ENCODE measurements around the gene GPR161.
"Not testable (repeated sequence)": the region's sequence is repeated elsewhere in the genome, so short reads cannot be mapped to it uniquely, and the experiment has no call there.

Gene GPR161

DNA sequence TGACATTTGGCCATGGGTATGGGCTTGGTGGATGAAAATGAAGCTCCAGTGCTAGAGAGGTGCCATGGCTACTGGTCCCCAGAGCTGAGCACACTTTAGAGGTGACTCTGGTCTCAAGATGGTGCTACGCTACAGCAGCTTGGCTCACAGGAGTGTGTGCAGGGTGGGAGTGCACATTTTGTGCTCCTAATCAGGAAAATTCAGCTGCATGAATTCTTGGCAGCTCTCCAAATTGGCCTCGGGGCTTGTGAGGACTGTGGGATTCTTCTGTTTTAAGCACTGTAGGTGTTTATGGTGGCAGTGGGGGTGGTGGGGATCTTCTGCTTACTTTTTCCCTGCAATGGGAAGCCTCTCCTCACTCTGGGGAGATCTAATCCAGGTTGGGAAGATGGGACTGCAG lies 24.7 kb upstream of the GPR161 start:
- TF ChIP-seq POLR2A (IDR thresholded peaks at IDR 0.05; ENCODE audit: low read depth, low read length) = no peak
- FAIRE-seq (no peak), DNase-seq (ENCODE audit: insufficient read length, low spot score) (no peak)

DNA sequence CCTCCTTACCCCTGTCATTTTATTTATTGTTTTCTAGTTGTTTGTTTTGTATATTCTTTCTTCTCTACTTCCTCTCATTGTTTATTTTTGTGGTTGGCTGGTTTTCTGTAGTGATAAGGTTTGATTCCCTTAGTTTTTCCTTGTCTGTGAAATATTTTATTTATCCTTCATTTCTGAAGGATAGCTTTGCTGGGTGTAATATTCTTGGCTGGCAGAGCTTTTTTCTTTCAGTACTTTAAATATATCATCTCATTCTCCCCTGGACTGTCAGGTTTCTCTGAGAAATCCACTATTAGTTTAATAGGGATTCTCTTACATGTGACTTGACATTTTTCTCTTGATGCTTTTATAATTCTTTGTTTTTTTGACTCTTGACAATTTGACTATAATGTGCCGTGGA lies 23.2 kb upstream of the GPR161 start:
- no peak for TF ChIP-seq POLR2A (IDR thresholded peaks at IDR 0.05; ENCODE audit: low read depth, low read length)
- DNase-seq (ENCODE audit: insufficient read length, low spot score) (no peak), FAIRE-seq (no peak)

DNA sequence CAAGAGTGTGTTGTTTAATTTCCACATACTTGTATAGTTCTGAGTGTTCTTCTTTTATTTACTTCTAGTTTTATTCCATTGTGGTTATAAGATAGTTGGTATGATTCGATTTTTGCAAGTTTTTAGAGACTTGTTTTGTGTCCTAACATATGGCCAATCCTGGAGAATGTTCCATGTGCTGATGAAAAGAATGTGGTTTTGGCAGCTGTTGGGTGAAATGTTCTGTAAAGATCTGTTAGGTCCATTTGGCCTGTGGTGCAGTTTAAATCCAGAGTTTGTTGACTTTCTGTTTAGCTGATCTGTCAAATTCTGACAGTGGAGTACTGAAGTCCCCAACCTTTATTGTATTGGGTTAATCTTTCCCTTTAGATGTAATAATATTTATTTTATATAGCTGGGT lies 22.5 kb upstream of the GPR161 start:
- TF ChIP-seq POLR2A (IDR thresholded peaks at IDR 0.05; ENCODE audit: low read depth, low read length) = no peak
- FAIRE-seq (no peak), DNase-seq (ENCODE audit: insufficient read length, low spot score) (no peak)

DNA sequence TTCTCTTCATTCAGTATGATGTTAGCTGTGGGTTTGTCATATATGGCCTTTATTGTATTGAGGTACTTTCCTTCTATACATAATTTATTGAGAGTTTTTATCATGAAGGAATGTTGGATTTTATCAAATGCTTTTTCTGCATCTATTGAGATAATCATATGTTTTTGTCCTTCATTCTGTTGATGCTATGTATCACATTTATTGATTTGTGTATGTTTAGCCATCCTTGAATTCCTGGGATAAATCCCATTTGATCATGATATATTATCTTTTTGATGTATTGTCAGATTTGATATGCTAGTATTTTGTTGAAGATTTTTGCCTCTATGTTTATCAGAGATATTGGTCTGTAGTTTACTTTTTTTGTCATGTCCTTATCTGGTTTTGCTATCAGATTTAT lies 20.9 kb upstream of the GPR161 start:
- no peak for TF ChIP-seq POLR2A (IDR thresholded peaks at IDR 0.05; ENCODE audit: low read depth, low read length)
- no peak for DNase-seq (ENCODE audit: insufficient read length, low spot score)
- FAIRE-seq = no peak

DNA sequence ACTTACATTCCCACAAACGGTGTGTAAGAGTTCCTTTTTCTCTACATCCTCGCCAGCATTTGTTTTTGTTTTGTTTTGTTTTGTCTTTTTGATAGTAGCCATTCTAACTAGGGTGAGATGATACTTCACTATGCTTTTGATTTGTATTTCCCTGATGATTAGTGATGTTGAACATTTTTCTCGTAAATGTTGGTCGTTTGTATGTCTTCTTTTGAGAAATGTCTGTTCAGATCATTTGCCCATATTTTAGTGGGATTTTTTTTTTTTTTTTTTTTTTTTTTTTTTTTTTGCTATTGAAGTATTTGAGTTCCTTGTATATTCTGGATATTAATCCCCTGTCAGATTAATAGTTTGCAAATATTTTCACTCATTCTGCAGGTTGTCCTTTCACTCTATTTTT lies 19.2 kb upstream of the GPR161 start:
- FAIRE-seq (no peak), DNase-seq (ENCODE audit: insufficient read length, low spot score) (no peak)

DNA sequence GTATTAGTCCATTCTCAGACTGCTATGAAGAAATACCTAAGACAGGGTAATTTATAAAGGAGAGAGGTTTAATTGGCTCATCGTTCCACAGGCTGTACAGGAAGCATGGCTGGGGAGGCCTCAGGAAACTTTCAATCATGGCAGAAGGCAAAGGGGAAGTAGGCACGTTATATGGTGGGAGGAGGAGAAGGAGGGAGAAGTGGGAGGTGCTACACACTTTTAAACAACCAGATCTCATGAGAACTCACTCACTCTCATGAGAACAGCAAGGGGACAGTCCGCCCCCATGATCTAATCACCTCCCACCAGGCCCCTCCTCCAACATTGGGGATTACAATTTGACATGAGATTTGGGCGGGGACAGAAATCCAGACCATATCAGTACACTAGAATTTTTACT lies 18.0 kb upstream of the GPR161 start:
- not testable (repeated sequence) for DNase-seq (ENCODE audit: insufficient read length, low spot score); FAIRE-seq

More for the DNA sequence above, 19.2 kb upstream of the GPR161 start:
- no peak for TF ChIP-seq POLR2A (IDR thresholded peaks at IDR 0.05; ENCODE audit: low read depth, low read length)

DNA sequence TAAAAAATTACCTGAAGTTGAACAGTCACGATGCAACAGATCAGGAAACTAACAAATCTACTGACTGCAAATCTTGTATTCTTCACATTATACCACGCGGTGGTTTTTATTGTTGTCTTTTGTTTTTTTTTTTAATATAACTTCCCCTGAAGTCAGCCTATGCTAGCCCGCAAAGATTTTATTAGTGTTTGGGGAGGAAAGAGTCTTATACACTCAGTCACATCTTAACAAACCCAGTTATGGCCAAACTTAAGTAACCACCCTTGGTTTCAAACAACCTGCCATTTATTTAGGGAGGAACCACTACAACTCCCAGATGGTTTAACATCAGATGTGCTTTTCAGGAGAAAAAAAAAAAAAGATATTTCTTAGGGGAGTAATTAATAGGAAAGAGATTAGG lies 15.2 kb upstream of the GPR161 start:
- no peak for DNase-seq (ENCODE audit: insufficient read length, low spot score)
- no peak for TF ChIP-seq POLR2A (IDR thresholded peaks at IDR 0.05; ENCODE audit: low read depth, low read length)
- FAIRE-seq = no peak

DNA sequence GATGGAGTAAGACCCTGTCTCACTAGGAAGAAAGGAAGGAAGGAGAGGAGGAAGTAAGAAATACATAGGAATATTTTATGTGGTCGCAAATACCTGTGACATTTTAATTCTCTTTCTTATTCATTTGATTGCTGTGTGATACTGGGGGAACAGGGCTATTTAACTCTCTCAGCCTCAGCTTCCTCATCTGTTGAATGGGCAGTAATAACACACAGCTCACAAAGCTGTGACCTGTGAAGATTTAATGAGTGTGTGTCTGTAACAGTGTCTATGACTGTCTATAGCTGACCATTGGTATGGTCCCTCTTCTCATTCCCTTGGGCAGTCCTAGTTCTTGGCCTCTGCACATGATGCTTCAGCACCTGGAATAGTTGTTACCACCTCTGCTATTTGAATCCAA lies 13.6 kb upstream of the GPR161 start:
- TF ChIP-seq POLR2A (IDR thresholded peaks at IDR 0.05; ENCODE audit: low read depth, low read length) = no peak

DNA sequence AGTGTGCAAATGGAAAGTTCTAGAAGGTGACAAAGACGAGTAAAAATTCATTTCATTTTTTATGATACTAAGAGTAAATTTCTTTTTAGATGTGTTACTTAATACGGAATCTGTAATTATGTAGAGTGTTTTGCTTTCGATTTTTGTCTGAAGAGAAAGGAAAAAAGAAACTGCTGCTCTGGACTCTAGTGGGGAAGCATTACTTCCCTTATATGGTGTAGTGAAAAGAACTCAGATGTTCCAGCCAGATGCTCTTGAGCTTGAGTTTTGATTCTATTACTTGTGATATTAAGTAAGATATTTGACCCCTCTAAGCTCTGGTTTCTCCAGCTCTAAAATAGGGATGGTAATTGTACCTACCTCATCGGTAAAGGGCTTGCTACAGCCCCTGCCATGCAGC lies 12.2 kb upstream of the GPR161 start:
- DNase-seq (ENCODE audit: insufficient read length, low spot score) = no peak
- FAIRE-seq = no peak
- no peak for TF ChIP-seq POLR2A (IDR thresholded peaks at IDR 0.05; ENCODE audit: low read depth, low read length)

More for the DNA sequence above, 13.6 kb upstream of the GPR161 start:
- FAIRE-seq = no peak
- no peak for DNase-seq (ENCODE audit: insufficient read length, low spot score)

DNA sequence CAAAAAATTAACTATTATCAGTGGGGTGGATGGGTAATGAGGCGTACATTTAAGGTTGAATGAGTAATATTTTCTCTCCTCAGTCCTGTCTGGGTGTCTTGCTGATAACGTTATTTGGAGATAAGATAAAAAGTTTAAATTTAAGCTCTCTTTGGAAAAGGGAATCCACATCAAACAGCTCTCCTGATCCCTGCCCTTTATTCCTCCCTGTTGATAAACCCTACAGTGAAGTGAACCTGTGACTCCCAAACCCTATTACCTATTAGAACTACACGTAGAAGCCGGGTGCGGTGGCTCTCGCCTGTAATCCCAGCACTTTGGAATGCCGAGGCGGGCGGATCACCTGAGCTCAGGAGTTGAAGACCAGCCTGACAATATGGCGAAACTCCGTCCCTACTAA lies 9.9 kb upstream of the GPR161 start:
- no peak for FAIRE-seq
- DNase-seq (ENCODE audit: insufficient read length, low spot score) = no peak
- TF ChIP-seq POLR2A (IDR thresholded peaks at IDR 0.05; ENCODE audit: low read depth, low read length) = no peak

DNA sequence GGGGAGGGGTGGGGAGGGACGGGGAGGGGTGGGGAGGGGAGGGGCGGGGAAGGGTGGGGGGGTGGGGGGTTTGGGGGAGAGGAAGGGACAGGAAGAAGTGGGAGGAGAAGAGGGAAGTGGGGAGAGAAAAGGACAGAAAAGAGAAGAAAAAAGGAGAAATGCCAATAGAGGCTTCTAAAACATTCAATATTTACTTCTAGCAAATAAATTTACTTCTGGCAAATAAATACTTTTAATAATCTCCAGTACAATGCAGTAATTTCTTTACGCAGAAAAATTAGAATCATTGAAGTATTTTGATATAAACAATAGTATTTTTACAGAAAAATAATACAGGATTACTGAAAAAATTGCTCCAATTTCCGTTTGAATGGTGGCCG lies 9.4 kb upstream of the GPR161 start:
- TF ChIP-seq POLR2A (IDR thresholded peaks at IDR 0.05; ENCODE audit: low read depth, low read length) = no peak
- no peak for DNase-seq (ENCODE audit: insufficient read length, low spot score)
- no peak for FAIRE-seq

DNA sequence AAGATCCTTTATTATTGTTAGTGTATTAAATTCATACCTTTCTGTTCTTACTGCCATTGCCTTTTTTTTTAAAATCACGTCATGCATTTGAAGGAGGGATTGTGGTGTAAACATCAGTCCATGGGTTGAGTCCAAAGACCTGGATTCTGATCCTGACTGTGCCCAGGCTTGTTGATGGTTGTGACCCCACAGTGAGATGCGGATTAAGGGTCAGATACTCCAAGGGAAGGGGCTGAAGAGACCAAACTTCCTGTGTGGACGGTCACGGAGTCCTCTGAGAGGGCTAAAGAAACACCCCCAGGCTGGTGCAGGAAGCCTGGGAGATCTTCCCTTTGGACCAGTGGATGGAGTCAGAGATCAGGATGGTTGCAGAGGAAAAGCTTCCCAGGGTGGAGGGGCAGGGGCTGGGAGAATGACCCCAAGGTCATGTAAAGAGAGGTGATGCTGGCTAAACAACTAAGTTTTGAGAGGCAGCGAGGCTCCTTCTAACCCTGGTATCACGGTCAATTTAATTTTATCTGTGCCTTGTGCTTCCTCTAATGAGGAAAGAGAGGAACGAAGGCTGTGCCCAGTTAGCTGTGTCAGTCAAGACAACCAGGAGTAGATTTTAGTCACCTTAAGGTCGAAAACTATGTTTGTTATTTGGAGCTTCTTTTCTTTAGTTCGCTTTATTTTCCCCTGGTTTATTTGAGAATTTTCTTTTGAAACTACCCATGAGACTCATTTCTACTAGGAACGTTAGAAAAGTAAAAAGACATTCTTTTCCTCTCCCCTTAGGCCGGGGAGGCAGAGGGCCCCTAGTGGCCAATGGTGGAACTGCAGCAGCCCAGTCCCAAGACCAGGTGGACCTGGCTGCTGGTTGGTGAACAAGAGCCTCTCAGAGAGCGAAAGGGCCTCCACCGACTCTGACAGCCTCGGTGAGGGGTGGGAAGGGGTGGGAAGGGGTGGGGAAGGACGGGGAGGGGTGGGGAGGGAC lies 8.7 kb upstream of the GPR161 start:
- peak; percentile 87 for DNase-seq (ENCODE audit: insufficient read length, low spot score)
- FAIRE-seq = peak; percentile 85

DNA sequence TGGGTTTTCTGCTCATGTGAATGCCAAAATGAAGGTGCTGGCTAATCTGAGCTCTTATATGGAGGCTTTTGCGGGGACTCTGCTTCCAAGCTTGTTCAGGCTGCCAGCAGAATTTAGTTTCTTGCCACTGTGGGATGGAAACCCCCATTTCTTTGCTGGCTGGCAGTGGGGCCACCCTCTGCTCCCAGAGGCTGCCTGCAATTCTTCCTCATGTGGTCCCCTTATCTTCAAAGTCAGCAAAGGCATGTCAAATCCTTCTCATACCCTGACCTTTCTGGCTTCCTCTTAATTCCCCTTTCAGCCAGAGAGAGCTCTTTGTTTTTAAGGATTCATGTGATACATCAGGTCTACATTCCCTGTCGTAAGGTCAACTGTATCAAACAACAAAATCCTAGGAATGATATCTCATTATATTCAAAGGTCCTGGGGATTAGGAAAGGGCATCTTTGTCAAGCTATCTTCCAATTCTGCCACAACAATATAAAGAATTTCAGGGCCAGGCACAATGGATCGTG lies 5.2 kb upstream of the GPR161 start:
- no peak for TF ChIP-seq POLR2A (IDR thresholded peaks at IDR 0.05; ENCODE audit: low read depth, low read length)
- no peak for DNase-seq (ENCODE audit: insufficient read length, low spot score)
- FAIRE-seq = no peak

More for the DNA sequence above, 8.7 kb upstream of the GPR161 start:
- TF ChIP-seq POLR2A (IDR thresholded peaks at IDR 0.05; ENCODE audit: low read depth, low read length) = no peak

DNA sequence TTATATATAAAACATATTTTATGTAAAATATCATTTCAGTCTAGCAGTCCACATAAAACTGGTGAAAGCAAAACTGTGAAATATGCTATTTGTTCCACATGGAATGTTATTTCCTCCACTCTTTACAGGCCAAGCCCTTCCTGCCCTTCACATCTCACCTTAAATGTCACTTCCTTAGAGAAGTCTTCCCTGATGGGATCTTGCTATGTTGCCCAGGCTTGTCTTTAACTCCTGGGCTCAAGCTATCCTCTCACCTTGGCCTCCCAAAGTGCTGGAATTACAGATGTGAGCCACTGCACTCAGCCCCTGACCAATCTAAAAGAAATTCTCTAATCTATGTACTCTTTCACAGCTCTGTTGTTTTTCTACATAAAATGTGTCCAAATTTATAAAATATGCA lies 2.3 kb upstream of the GPR161 start:
- TF ChIP-seq POLR2A (IDR thresholded peaks at IDR 0.05; ENCODE audit: low read depth, low read length) = no peak
- no peak for FAIRE-seq
- DNase-seq (ENCODE audit: insufficient read length, low spot score) = no peak

DNA sequence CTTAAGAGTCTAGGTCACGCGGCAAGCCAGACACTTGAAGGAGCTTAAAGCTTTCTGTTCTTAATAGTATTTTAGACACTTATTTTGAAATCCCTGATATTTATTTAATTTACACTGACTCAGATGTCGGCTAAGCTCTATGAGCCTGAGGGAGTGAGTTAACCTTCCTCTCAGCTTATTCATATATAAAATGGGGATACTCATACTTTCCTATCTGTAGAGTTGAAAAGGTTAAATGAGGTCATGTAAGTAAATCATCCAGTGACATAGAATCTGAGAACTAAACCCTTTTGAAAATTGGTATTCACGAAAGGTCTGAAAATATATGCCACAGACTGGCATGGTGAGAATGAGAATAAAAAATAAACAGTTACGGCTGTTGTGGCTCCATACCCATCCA lies 1.4 kb upstream of the GPR161 start:
- DNase-seq (ENCODE audit: insufficient read length, low spot score) (no peak), FAIRE-seq (no peak)
- TF ChIP-seq POLR2A (IDR thresholded peaks at IDR 0.05; ENCODE audit: low read depth, low read length) = no peak

Data from H54 (cell line).